ENCODE data around the gene MGAT3.

- TF ChIP-seq CTCF (conservative IDR thresholded peaks at IDR 0.05 in 1 of 2, IDR thresholded peaks at IDR 0.05 in 1 of 2; ENCODE audit: extremely low read depth in 1 of 2, insufficient read depth in 1 of 2, low read depth in 1 of 2, low read length in 2 of 2) = no peak
- TF ChIP-seq EZH2 (IDR thresholded peaks at IDR 0.05; ENCODE audit: borderline replicate concordance, low read length) = no peak
These were observed 18.5 kb downstream of the MGAT3 start for GRCh38 chr22:39475337-39475736.

Data from mammary epithelial cell (primary cell).